ENCODE measurements around the gene EGLN3.

The EGLN3 gene

DNA sequence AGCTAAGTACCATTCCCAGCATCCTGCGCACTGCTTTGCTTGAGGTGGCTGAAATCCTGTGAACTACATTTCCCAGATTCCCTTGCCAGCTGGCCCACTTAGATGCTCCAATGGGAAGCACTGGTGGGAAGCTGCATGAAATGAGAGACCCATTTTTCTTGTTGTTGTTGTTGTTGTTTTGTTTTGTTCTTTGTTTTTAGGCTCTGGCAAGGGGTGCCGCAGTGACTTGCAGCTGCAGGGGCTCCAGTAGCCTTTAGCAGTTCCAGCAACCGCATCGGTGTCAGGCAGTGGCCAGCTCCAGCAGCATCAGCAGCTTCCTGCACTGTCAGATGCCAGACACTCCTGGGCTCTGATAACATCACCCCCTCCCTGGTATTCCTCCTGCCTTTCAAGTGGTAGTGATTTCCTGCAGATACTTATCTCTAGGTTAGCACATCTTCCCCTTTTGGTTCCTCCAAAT lies 8.8 kb upstream of the EGLN3 start:
- DNase-seq: no peak

DNA sequence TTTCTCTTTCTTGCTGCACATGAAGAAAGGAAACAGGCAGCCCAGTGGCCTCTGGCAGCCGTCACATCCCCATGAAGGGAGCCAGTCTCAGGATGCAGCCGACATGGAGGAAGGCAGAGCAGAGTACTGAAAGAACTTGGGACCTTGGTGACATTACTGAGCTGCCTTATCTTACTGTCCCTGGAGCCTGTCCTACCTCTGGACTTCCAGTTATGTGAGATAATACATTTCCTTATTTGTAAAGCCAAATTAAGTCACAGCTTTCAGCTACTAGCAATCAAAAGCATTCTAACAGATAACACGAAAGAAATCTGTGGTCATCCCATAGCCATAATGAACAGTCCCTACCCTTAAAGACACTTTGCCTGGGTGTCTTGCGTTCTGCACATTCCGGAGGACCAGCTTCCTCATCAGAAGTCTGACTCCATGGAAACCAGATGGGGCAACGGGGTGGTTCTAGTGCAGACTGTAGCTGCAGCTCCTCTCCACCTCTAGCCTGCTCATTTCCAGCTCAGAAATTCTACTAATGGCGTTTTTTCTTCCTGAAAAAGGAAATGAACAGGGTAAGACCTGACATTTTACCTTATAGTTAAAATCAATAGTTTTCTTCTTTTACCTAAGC lies 7.8 kb upstream of the EGLN3 start:
- no peak for DNase-seq

GRCh38 chr14:33957993-33958392 lies 7.1 kb upstream of the EGLN3 start:
- no peak for DNase-seq

DNA sequence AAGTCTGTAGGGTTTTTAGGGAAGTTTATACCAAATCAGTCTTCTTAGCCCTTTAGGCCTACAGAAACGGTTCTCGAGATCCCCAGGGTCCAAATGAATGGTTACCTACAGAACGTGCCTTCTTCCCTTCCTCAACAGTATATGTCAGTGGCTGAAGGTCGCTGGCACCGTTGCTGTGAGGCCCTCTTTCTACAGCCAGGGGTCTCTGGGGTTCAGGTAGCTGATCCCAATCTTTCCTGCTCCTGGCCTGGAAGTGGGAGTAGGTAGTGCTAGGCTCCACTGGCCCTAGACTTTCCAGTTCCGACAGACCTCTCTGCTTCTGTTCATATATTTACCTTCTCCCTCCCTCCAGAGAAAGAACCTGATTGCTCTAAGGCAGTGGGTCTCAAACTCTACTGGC lies 6.4 kb upstream of the EGLN3 start:
- DNase-seq: no peak

DNA sequence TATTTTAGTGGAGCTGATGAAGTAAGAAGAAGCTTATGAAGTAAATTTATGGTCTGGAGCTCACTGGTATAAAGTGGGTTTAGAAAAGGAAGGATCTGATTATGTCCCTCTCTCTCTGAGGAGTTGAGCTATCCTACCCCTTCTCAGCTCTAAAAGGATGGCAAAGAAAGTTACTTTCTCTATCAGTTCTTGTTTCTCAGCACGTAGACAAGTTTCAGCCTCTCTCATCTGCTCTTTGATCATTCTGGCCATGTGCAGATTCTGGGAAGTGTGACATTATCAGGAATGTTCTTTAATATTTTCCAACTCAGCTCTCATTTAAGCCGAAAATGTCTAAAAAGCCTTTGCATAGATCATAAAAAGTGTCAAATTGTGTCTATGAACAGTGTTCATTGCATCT lies 5.8 kb upstream of the EGLN3 start:
- no peak for DNase-seq

GRCh38 chr14:33954016-33954598 lies 3.2 kb upstream of the EGLN3 start:
- no peak for DNase-seq

DNA sequence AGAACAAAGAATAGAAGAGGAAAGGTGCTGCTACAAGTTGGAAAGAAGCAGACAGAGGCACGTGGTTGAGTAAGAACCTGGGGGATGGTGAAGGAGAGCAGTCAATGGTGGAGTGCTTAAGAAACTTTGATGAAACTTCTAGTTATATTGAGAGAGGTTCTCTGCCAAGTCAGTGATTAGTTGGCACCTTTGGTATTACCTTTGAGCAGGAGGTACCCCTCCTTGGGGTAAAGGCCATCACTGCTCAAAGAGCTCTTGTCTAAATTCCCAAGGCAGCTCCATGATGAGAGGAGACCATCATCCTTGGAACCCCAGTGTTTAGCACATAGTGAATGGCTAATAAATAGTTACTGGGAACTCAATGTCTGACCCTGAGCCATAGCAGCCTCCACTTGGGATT lies 1.7 kb upstream of the EGLN3 start:
- no peak for DNase-seq

DNA sequence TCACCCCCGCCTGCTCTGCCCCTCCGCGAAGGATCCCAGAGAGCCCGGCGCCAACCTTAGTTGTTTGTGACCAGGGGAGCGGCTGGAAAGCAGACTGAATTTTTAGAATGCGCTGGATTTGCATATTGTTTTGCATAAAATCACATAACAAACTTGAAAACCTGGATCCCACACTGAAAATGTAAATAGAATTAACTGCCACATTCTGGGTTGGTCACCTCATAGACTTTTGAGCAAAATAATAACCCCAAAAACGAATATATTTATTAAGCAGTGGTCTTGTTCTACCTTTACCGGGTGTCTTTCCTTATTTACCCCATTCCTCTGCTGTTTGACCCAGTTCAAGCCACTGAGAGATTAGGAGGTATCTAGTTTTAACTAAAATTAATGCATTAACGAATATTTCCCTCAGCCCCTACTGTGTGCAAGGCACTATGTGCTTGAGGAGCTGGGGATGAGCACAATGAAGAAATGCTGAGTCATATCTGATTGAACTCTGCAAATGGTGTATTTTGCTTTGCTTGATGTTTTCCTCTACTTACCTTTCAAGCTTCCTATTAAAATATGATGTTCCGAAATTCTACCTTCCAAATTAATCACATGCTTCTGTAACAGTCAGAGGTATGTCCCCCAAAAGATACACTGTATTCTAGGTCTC lies 438 bp upstream of the EGLN3 start:
- no peak for DNase-seq

GRCh38 chr14:33949411-33949893 lies 1.4 kb downstream of the EGLN3 start:
- DNase-seq: no peak

- no peak for DNase-seq
Observed at GRCh38 chr14:33948869-33949408, 1.9 kb downstream of the EGLN3 start.

GRCh38 chr14:33948145-33948868 lies 2.6 kb downstream of the EGLN3 start:
- no peak for DNase-seq

GRCh38 chr14:33946679-33947476 lies 4.0 kb downstream of the EGLN3 start:
- no peak for DNase-seq

- no peak for DNase-seq
Observed at GRCh38 chr14:33945210-33946088, 5.4 kb downstream of the EGLN3 start.

- DNase-seq: no peak
Observed at GRCh38 chr14:33943096-33943883, 7.6 kb downstream of the EGLN3 start.

DNA sequence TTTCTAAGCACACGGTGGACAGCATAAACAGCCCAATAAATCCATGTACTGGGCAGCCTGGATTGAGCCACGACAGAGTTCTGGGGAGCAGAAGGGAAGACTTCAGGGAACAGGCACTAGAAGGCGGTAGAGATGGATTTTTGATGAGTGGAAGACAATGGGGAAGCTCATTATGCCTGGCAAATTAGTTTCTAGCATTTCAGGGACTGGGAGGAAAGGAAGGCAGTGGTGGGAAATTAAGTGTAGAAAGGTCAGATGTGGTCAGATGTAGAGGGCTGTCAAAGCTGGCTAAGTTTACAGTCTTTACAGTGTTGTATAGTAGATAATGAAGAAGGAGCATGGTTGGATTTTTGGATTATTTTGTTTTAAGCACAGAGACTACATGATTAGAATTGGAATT lies 9.2 kb downstream of the EGLN3 start:
- no peak for DNase-seq

GRCh38 chr14:33940561-33941011 lies 10.3 kb downstream of the EGLN3 start:
- DNase-seq: no peak

DNA sequence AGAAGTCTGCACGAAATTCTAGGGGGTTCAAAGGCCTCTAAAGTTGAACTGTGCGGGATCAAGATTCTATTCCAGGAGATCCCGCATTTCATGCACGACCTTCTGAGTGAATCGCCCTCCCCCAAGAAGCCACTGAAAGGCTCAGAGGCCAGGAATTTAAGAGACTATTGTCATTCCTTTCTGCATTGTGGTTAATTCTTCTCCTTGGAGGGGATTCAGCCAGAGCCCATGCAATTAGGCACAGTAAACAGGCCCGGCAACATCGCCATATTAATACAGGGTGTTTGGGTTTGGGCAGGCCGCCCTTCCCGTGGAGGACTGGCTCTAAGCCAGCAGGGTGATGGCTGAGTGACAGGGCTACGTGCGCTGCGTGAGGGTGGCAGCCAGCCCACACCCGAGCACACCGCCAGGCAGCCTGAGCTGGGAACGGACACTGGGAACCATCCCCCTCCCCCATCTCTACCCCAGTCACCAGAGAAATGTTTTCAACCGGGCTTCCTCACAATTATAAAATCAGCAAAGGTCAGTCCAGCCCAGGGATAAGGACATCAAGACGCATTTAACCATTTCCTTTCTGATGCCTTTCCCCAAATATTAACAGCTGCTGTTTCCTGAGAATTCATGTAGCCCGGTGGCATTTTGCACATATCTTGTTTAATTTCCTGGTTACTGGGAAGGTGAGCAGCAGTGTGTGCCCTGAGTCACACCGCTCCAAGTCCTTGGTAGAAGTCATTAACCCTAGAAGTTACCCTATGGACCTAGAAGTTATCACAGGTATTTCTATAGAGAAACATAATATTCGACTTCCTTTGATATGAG lies 12.5 kb downstream of the EGLN3 start:
- DNase-seq: no peak

- DNase-seq: no peak
Observed at GRCh38 chr14:33936391-33936790, 14.5 kb downstream of the EGLN3 start.

- DNase-seq: no peak
Observed at GRCh38 chr14:33934938-33935337, 15.9 kb downstream of the EGLN3 start.

All from CD4-positive, alpha-beta T cell treated with Interleukin-10 for 1 hour (primary cell).